SK-N-DZ (cell line): ENCODE measurements around the gene SYT2.
"Not testable (repeated sequence)": the region's sequence is repeated elsewhere in the genome, so short reads cannot be mapped to it uniquely, and the experiment has no call there.

Source experiments
- DNase-seq: peaks from one replicate; pipeline ENCODE4 v3.0.0-alpha.2; 2015; ENCODE audit warnings: low spot score

SYT2 gene

GRCh38 chr1:202572867-202573266 lies 137.4 kb downstream of the SYT2 start:
- no peak for DNase-seq

- no peak for DNase-seq
These were observed 138.4 kb downstream of the SYT2 start for GRCh38 chr1:202571719-202572339.

- no peak for DNase-seq
These were observed 140.6 kb downstream of the SYT2 start for GRCh38 chr1:202569393-202570322.

GRCh38 chr1:202568826-202569225 lies 141.4 kb downstream of the SYT2 start:
- no peak for DNase-seq

GRCh38 chr1:202568410-202568809 lies 141.8 kb downstream of the SYT2 start:
- DNase-seq: no peak

- DNase-seq: no peak
These were observed 142.5 kb downstream of the SYT2 start for GRCh38 chr1:202567738-202568137.

GRCh38 chr1:202565890-202566602 lies 144.2 kb downstream of the SYT2 start:
- DNase-seq: no peak

- DNase-seq: no peak
These were observed 145.2 kb downstream of the SYT2 start for GRCh38 chr1:202564958-202565495.

GRCh38 chr1:202563818-202564217 lies 146.4 kb downstream of the SYT2 start:
- no peak for DNase-seq

GRCh38 chr1:202562444-202563060 lies 147.7 kb downstream of the SYT2 start:
- no peak for DNase-seq

- DNase-seq: no peak
These were observed 148.4 kb downstream of the SYT2 start for GRCh38 chr1:202561726-202562443.

- DNase-seq: no peak
These were observed 149.0 kb downstream of the SYT2 start for GRCh38 chr1:202561240-202561639.

- not testable (repeated sequence) for DNase-seq
These were observed 152.6 kb downstream of the SYT2 start for GRCh38 chr1:202557662-202558061.

- DNase-seq: not testable (repeated sequence)
These were observed 154.2 kb downstream of the SYT2 start for GRCh38 chr1:202556037-202556436.

GRCh38 chr1:202554619-202555018 lies 155.6 kb downstream of the SYT2 start:
- not testable (repeated sequence) for DNase-seq

GRCh38 chr1:202553560-202554038 lies 156.7 kb downstream of the SYT2 start:
- peak; percentile 12 for DNase-seq

GRCh38 chr1:202553078-202553477 lies 157.2 kb downstream of the SYT2 start:
- not testable (repeated sequence) for DNase-seq

GRCh38 chr1:202552615-202553014 lies 157.6 kb downstream of the SYT2 start:
- DNase-seq: not testable (repeated sequence)

GRCh38 chr1:202551683-202552082 lies 158.6 kb downstream of the SYT2 start:
- peak; percentile 50 for DNase-seq

- not testable (repeated sequence) for DNase-seq
These were observed 160.2 kb downstream of the SYT2 start for GRCh38 chr1:202550088-202550487.

- DNase-seq: no peak
These were observed 163.0 kb downstream of the SYT2 start for GRCh38 chr1:202547215-202547614.
